NOMO-1 treated with dmso at 0.1 percent for 144 hours (cell line): ENCODE measurements around the gene KRT77.
"Not testable (repeated sequence)": the region's sequence is repeated elsewhere in the genome, so short reads cannot be mapped to it uniquely, and the experiment has no call there.

Experiments used
- DNase-seq: peaks from one replicate; lab custom pipeline; 2025; ENCODE audit not compliant: unreplicated experiment; lab: John Stamatoyannopoulos, UW

The KRT77 gene

GRCh38 chr12:52724384-52724783 is 21.1 kb upstream of the KRT77 start:
- DNase-seq = no peak

- no peak for DNase-seq
Observed at GRCh38 chr12:52722680-52723079, 19.4 kb upstream of the KRT77 start.

GRCh38 chr12:52721838-52722470 is 18.6 kb upstream of the KRT77 start:
- DNase-seq = no peak

GRCh38 chr12:52720365-52720886 is 17.1 kb upstream of the KRT77 start:
- DNase-seq = no peak

GRCh38 chr12:52716061-52716460 is 12.7 kb upstream of the KRT77 start:
- DNase-seq = no peak

GRCh38 chr12:52715416-52715815 is 12.1 kb upstream of the KRT77 start:
- no peak for DNase-seq

- DNase-seq = no peak
Observed at GRCh38 chr12:52714887-52715281, 11.6 kb upstream of the KRT77 start.

- no peak for DNase-seq
Observed at GRCh38 chr12:52713960-52714886, 10.9 kb upstream of the KRT77 start.

GRCh38 chr12:52712122-52712521 is 8.8 kb upstream of the KRT77 start:
- not testable (repeated sequence) for DNase-seq

- DNase-seq = peak; percentile 12
Observed at GRCh38 chr12:52710730-52711129, 7.4 kb upstream of the KRT77 start.

GRCh38 chr12:52708010-52708409 is 4.7 kb upstream of the KRT77 start:
- no peak for DNase-seq

- no peak for DNase-seq
Observed at GRCh38 chr12:52704464-52704863, 1.1 kb upstream of the KRT77 start.

- DNase-seq = no peak
Observed at GRCh38 chr12:52703878-52704277, 554 bp upstream of the KRT77 start.

- DNase-seq = no peak
Observed at GRCh38 chr12:52702338-52702737, 986 bp downstream of the KRT77 start.

GRCh38 chr12:52701281-52701680 is 2.0 kb downstream of the KRT77 start:
- DNase-seq = no peak

GRCh38 chr12:52699960-52700359 is 3.4 kb downstream of the KRT77 start:
- no peak for DNase-seq

- no peak for DNase-seq
Observed at GRCh38 chr12:52699373-52699772, 4.0 kb downstream of the KRT77 start.

GRCh38 chr12:52698651-52699340 is 4.5 kb downstream of the KRT77 start:
- no peak for DNase-seq

- DNase-seq = no peak
Observed at GRCh38 chr12:52697058-52697582, 6.2 kb downstream of the KRT77 start.

- DNase-seq = no peak
Observed at GRCh38 chr12:52696588-52696987, 6.7 kb downstream of the KRT77 start.

GRCh38 chr12:52695039-52695438 is 8.3 kb downstream of the KRT77 start:
- no peak for DNase-seq
